ENCODE measurements around the gene IGF2BP2. TPM values are rescaled to one million over a fixed set of nuclear protein-coding genes. Genes with fewer than 3 reads are reported as not detected.

IGF2BP2 gene
- total and polyA plus RNA-seq, 9 of the 15 experiments (the other 6 are each of a cell fraction or from before 2014, with no cell fraction given), result 3.2 to 59.6 (median 30.5) TPM

DNA sequence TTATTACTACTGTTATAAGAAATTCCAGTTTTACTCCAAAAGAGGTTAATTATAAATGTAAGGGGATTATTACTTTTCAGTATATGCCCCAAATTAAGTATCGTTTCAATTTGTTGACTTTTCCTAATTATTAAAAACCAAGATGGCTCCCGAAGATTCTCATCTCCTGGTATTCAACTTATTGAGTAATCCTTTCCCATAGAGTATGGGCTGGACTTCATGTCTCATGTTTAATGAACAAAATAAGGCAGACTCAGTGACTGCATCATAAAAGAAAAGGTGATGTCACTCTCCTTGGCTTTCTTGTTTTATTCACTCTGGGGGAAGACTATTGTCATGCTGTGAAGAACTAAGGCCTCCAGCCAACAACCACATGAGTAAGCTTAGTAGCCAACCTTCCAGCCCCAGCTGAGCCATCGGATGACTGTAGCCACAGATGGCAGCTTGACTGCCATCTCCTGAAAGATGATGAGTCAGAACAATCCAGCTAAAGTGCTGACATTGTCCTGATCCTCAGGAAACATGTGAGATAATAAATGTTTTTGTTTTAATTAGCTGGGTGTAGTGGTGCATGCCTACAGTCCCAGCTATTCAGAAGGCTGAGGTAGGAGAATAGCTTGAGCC is 17.3 kb downstream of the IGF2BP2 start (continued):
- TF ChIP-seq MAZ (CRISPR knock-in tag; conservative IDR thresholded peaks at IDR 0.05 in 1 of 2, IDR thresholded peaks at IDR 0.05 in 1 of 2) (no peak), ZNF707 (CRISPR knock-in tag; conservative IDR thresholded peaks at IDR 0.05) (no peak), HOXB6 (CRISPR knock-in tag; IDR thresholded peaks at IDR 0.05; ENCODE audit: borderline replicate concordance) (no peak), PML (IDR thresholded peaks at IDR 0.05; ENCODE audit: low read length) (no peak), NFXL1 (CRISPR knock-in tag; IDR thresholded peaks at IDR 0.05) (no peak), ZNF586 (CRISPR knock-in tag; conservative IDR thresholded peaks at IDR 0.05) (no peak), CBX3 (IDR thresholded peaks at IDR 0.05; ENCODE audit: borderline replicate concordance in 1 of 2, low read length in 2 of 2) (peak in 1 of 2 experiments; percentile 95; a peak in 1 of 3 replicates), MAFK (IDR thresholded peaks at IDR 0.05; ENCODE audit: low read length) (peak; percentile 81), HDAC3 (IDR thresholded peaks at IDR 0.05; ENCODE audit: borderline replicate concordance, partially characterized antibody) (no peak), NR2C1 (IDR thresholded peaks at IDR 0.05) (no peak), NR2C1 (tag; IDR thresholded peaks at IDR 0.05) (no peak), FOXP1 (CRISPR knock-in tag; IDR thresholded peaks at IDR 0.05) (no peak), CBFB (CRISPR knock-in tag; IDR thresholded peaks at IDR 0.05) (no peak), KDM2B (CRISPR knock-in tag; IDR thresholded peaks at IDR 0.05) (no peak), DDX20 (tag; IDR thresholded peaks at IDR 0.05; ENCODE audit: low read depth) (no peak), ZC3H11A (IDR thresholded peaks at IDR 0.05; ENCODE audit: low read depth, low read length) (no peak), ZNF274 (IDR thresholded peaks at IDR 0.05; ENCODE audit: borderline replicate concordance, low read depth, low read length) (no peak), NFYB (IDR thresholded peaks at IDR 0.05; ENCODE audit: extremely low read depth, insufficient read length) (no peak), ZNF133 (CRISPR knock-in tag; IDR thresholded peaks at IDR 0.05) (no peak)
- TF ChIP-seq, protein P1, sequence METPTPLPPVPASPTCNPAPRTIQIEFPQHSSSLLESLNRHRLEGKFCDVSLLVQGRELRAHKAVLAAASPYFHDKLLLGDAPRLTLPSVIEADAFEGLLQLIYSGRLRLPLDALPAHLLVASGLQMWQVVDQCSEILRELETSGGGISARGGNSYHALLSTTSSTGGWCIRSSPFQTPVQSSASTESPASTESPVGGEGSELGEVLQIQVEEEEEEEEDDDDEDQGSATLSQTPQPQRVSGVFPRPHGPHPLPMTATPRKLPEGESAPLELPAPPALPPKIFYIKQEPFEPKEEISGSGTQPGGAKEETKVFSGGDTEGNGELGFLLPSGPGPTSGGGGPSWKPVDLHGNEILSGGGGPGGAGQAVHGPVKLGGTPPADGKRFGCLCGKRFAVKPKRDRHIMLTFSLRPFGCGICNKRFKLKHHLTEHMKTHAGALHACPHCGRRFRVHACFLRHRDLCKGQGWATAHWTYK (CRISPR knock-in tag; IDR thresholded peaks at IDR 0.05), result no peak
- TF ChIP-seq, protein P2, sequence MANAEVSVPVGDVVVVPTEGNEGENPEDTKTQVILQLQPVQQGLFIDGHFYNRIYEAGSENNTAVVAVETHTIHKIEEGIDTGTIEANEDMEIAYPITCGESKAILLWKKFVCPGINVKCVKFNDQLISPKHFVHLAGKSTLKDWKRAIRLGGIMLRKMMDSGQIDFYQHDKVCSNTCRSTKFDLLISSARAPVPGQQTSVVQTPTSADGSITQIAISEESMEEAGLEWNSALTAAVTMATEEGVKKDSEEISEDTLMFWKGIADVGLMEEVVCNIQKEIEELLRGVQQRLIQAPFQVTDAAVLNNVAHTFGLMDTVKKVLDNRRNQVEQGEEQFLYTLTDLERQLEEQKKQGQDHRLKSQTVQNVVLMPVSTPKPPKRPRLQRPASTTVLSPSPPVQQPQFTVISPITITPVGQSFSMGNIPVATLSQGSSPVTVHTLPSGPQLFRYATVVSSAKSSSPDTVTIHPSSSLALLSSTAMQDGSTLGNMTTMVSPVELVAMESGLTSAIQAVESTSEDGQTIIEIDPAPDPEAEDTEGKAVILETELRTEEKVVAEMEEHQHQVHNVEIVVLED (CRISPR knock-in tag; IDR thresholded peaks at IDR 0.05), result no peak
- TF ChIP-seq, protein P3, sequence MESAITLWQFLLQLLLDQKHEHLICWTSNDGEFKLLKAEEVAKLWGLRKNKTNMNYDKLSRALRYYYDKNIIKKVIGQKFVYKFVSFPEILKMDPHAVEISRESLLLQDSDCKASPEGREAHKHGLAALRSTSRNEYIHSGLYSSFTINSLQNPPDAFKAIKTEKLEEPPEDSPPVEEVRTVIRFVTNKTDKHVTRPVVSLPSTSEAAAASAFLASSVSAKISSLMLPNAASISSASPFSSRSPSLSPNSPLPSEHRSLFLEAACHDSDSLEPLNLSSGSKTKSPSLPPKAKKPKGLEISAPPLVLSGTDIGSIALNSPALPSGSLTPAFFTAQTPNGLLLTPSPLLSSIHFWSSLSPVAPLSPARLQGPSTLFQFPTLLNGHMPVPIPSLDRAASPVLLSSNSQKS (CRISPR knock-in tag; IDR thresholded peaks at IDR 0.05), result no peak
- TF ChIP-seq, protein P4, sequence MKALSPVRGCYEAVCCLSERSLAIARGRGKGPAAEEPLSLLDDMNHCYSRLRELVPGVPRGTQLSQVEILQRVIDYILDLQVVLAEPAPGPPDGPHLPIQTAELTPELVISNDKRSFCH (CRISPR knock-in tag; IDR thresholded peaks at IDR 0.05), result no peak
- TF ChIP-seq, protein P4 (tag; IDR thresholded peaks at IDR 0.05), result no peak
- TF ChIP-seq, protein P5, sequence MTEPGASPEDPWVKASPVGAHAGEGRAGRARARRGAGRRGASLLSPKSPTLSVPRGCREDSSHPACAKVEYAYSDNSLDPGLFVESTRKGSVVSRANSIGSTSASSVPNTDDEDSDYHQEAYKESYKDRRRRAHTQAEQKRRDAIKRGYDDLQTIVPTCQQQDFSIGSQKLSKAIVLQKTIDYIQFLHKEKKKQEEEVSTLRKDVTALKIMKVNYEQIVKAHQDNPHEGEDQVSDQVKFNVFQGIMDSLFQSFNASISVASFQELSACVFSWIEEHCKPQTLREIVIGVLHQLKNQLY (CRISPR knock-in tag; conservative IDR thresholded peaks at IDR 0.05), result no peak
